GM23248 (cell line): ENCODE data around the gene GTPBP1.

Experiments
- EZH2 ChIP-seq: fragments of 200-600 bp; sonication (generic); IDR thresholded peaks from 2 replicates; pipeline ENCODE4 v1.6.1; 2018; ENCODE audit warnings: antibody characterized with exemption, mild to moderate bottlenecking; ENCODE audit not compliant: insufficient read depth, poor library complexity, severe bottlenecking
- EZH2phosphoT487 ChIP-seq: fragments of 200-600 bp; sonication (generic); IDR thresholded peaks from 2 replicates; pipeline ENCODE4 v1.6.1; 2018; ENCODE audit warnings: antibody characterized with exemption, moderate library complexity, mild to moderate bottlenecking, low read depth; ENCODE audit not compliant: insufficient read depth

GRCh38 chr22:38685761-38686160, 20.0 kb upstream of the GTPBP1 start:
- no peak for TF ChIP-seq EZH2
- TF ChIP-seq EZH2phosphoT487: no peak
